H9 (cell line): ENCODE measurements around the gene NLRP9. TPM values are rescaled to one million over a fixed set of nuclear protein-coding genes. Genes with fewer than 3 reads are reported as not detected.
"Not testable (repeated sequence)": the region's sequence is repeated elsewhere in the genome, so short reads cannot be mapped to it uniquely, and the experiment has no call there.

ENCODE experiments used
- DNase-seq: peaks from one replicate; pipeline ENCODE4 v3.0.0-alpha.2; 2017
- H2AFZ ChIP-seq: one replicate; pipeline ENCODE4 v1.6.1; 2013; ENCODE audit warnings: mild to moderate bottlenecking, low read length, control low read depth, moderate library complexity
- H2AK5ac ChIP-seq: 2 replicates; pipeline ENCODE4 v1.6.1; 2013; ENCODE audit warnings: low read length, control low read depth, mixed read lengths; ENCODE audit not compliant: insufficient read length
- H2BK120ac ChIP-seq: one replicate; pipeline ENCODE4 v1.6.1; 2013; ENCODE audit warnings: low read depth, mild to moderate bottlenecking, low read length, control low read depth, inconsistent platforms; ENCODE audit not compliant: poor library complexity, severe bottlenecking
- H2BK12ac ChIP-seq: 2 replicates; pipeline ENCODE4 v1.6.1; 2013; ENCODE audit warnings: low read length, control low read depth, mixed read lengths, low read depth; ENCODE audit not compliant: insufficient read length
- H2BK15ac ChIP-seq: 2 replicates; pipeline ENCODE4 v1.6.1; 2013; ENCODE audit warnings: low read depth, low read length, control low read depth
- H2BK20ac ChIP-seq: one replicate; pipeline ENCODE4 v1.6.1; 2013; ENCODE audit warnings: low read depth, mild to moderate bottlenecking, low read length, control low read depth, inconsistent platforms; ENCODE audit not compliant: poor library complexity, severe bottlenecking
- H2BK5ac ChIP-seq: 2 replicates; pipeline ENCODE4 v1.6.1; 2013; ENCODE audit warnings: low read length, control low read depth, mixed read lengths; ENCODE audit not compliant: insufficient read length
- H3K14ac ChIP-seq: 2 replicates; pipeline ENCODE4 v1.6.1; 2013; ENCODE audit warnings: low read length, control low read depth; ENCODE audit not compliant: insufficient read depth
- H3K18ac ChIP-seq: 2 replicates; pipeline ENCODE4 v1.6.1; 2013; ENCODE audit warnings: low read depth, mild to moderate bottlenecking, mixed read lengths, low read length, control low read depth; ENCODE audit not compliant: insufficient read length
- H3K23ac ChIP-seq: 2 replicates; pipeline ENCODE4 v1.6.1; 2013; ENCODE audit warnings: low read length, control low read depth, mixed read lengths, low read depth; ENCODE audit not compliant: insufficient read length
- H3K23me2 ChIP-seq: 2 replicates; pipeline ENCODE4 v1.6.1; 2013; ENCODE audit warnings: low read depth, mild to moderate bottlenecking, mixed read lengths, low read length, control low read depth; ENCODE audit not compliant: insufficient read length, poor library complexity, severe bottlenecking
- H3K27ac ChIP-seq: 2 replicates; pipeline ENCODE4 v1.5.1; 2013; ENCODE audit warnings: low read length, control low read depth, mixed read lengths, low read depth; ENCODE audit not compliant: insufficient read length
- H3K27me3 ChIP-seq: 2 replicates; pipeline ENCODE4 v1.6.1; 2013; ENCODE audit warnings: low read length, control low read depth, inconsistent platforms; ENCODE audit not compliant: insufficient read depth
- H3K4ac ChIP-seq: 2 replicates; pipeline ENCODE4 v1.6.1; 2013; ENCODE audit warnings: low read depth, mild to moderate bottlenecking, control low read depth, inconsistent platforms, low read length, moderate library complexity
- H3K4me1 ChIP-seq: 2 replicates; pipeline ENCODE4 v1.6.1; 2013; ENCODE audit warnings: low read length, control low read depth, inconsistent platforms; ENCODE audit not compliant: insufficient read depth
- H3K4me2 ChIP-seq: 2 replicates; pipeline ENCODE4 v1.6.1; 2013; ENCODE audit warnings: low read length, control low read depth, mixed read lengths; ENCODE audit not compliant: insufficient read length, insufficient read depth
- H3K56ac ChIP-seq: 2 replicates; pipeline ENCODE4 v1.6.1; 2013; ENCODE audit warnings: low read depth, mild to moderate bottlenecking, mixed read lengths, low read length, control low read depth; ENCODE audit not compliant: insufficient read length
- H3K79me1 ChIP-seq: 2 replicates; pipeline ENCODE4 v1.6.1; 2013; ENCODE audit warnings: low read depth, mild to moderate bottlenecking, moderate library complexity, low read length, control low read depth, inconsistent platforms; ENCODE audit not compliant: insufficient read depth, poor library complexity, severe bottlenecking
- H3K79me2 ChIP-seq: 2 replicates; pipeline ENCODE4 v1.6.1; 2013; ENCODE audit warnings: low read length, control low read depth, inconsistent platforms; ENCODE audit not compliant: insufficient read depth
- H3K9ac ChIP-seq: 2 replicates; pipeline ENCODE4 v1.6.1; 2013; ENCODE audit warnings: low read length, control low read depth, mixed read lengths; ENCODE audit not compliant: insufficient read length; ENCODE audit errors: extremely low read depth
- H3K9me3 ChIP-seq: one replicate; pipeline ENCODE4 v1.6.1; 2013; ENCODE audit warnings: low read depth, low read length, inconsistent platforms; ENCODE audit not compliant: control insufficient read depth
- H3T11ph ChIP-seq: one replicate; pipeline ENCODE4 v1.6.1; 2013; ENCODE audit warnings: mild to moderate bottlenecking, low read length, control low read depth, inconsistent platforms
- H4K20me1 ChIP-seq: one replicate; pipeline ENCODE4 v1.6.1; 2013; ENCODE audit not compliant: control insufficient read depth, insufficient read length, insufficient read depth
- H4K5ac ChIP-seq: 2 replicates; pipeline ENCODE4 v1.6.1; 2013; ENCODE audit warnings: low read depth, mild to moderate bottlenecking, mixed read lengths, low read length, control low read depth; ENCODE audit not compliant: insufficient read length
- H4K8ac ChIP-seq: replicated peaks from 2 replicates; pipeline ENCODE4 v1.6.1; 2013; ENCODE audit warnings: low read length, control low read depth, mixed read lengths, low read depth; ENCODE audit not compliant: insufficient read length
- H4K91ac ChIP-seq: 2 replicates; pipeline ENCODE4 v1.6.1; 2013; ENCODE audit warnings: low read depth, mild to moderate bottlenecking, moderate library complexity, mixed read lengths, low read length, control low read depth; ENCODE audit not compliant: insufficient read length
- H3K27ac Mint-ChIP-seq, 3 experiments: 2 replicates in 2 of 3; 3 replicates in 1 of 3; pipeline ENCODE4 v1.8.0; 2020 to 2021; ENCODE audit warnings: mixed read lengths in 3 of 3, mild to moderate bottlenecking in 1 of 3, moderate library complexity in 1 of 3
- H3K27me3 Mint-ChIP-seq: 2 replicates; pipeline ENCODE4 v1.8.0; 2021; ENCODE audit warnings: low read depth, mild to moderate bottlenecking, moderate library complexity, mixed read lengths
- H3K36me3 Mint-ChIP-seq, 3 experiments: 2 replicates in 2 of 3; 3 replicates in 1 of 3; pipeline ENCODE4 v1.8.0; 2020 to 2021; ENCODE audit warnings: low read depth in 3 of 3, mixed read lengths in 3 of 3; ENCODE audit not compliant: insufficient read depth in 1 of 3
- H3K4me1 Mint-ChIP-seq, 2 experiments: 2 replicates each; pipeline ENCODE4 v1.8.0; 2020; ENCODE audit warnings: mixed read lengths in 2 of 2
- H3K4me3 Mint-ChIP-seq, 2 experiments: 2 replicates in 1 of 2; 3 replicates in 1 of 2; pipeline ENCODE4 v1.8.0; 2020 to 2021; ENCODE audit warnings: mild to moderate bottlenecking in 2 of 2, mixed read lengths in 2 of 2, moderate library complexity in 1 of 2
- H3K9me3 Mint-ChIP-seq, 2 experiments: 2 replicates in 1 of 2; 3 replicates in 1 of 2; pipeline ENCODE4 v1.8.0; 2020; ENCODE audit warnings: mild to moderate bottlenecking in 2 of 2, mixed read lengths in 2 of 2, moderate library complexity in 1 of 2
- CTCF ChIP-seq: fragments of 200-600 bp; sonication (generic); conservative IDR thresholded peaks from 3 replicates; pipeline ENCODE4 v1.8.0; 2021; ENCODE audit warnings: antibody characterized with exemption, mild to moderate bottlenecking
- WGBS: extraction: QIAGEN DNeasy Blood & Tissue Kit; methylation state at CpG from one replicate; pipeline ENCODE4 v1.1.7; 2013; ENCODE audit warnings: missing lambda C conversion rate, low lambda C conversion rate, mixed read lengths; ENCODE audit not compliant: insufficient read length; ENCODE audit errors: extremely low coverage; 5-methylcytosine and 5-hydroxymethylcytosine counted together
- total RNA-seq: library from RNA; stranded (reverse); gene quantifications from 2 replicates; pipeline ENCODE4 v1.2.1, GENCODE V29; 2021

The NLRP9 gene
- total RNA-seq, 1 experiment from 2014 or later, result not detected

- no peak overlapping the region for H3K4me2 ChIP-seq
- H3K14ac ChIP-seq, result no peak overlapping the region
- H3K27me3 Mint-ChIP-seq, result no peaks in the 10 kb centered on the region; the same call in 1 of the 2 replicates
- no peak overlapping the region for H3K27ac Mint-ChIP-seq
- no peak overlapping the region for H4K5ac ChIP-seq
- no peak overlapping the region for H2BK15ac ChIP-seq
- no peaks in the 10 kb centered on the region for H3K79me2 ChIP-seq
- H3K4ac ChIP-seq, result no peak overlapping the region
- no peak overlapping the region for H4K91ac ChIP-seq
- H2AK5ac ChIP-seq, result no peak overlapping the region
- H2BK20ac ChIP-seq, result no peak overlapping the region
- no peak overlapping the region for H3K27ac ChIP-seq
- no peaks in the 10 kb centered on the region for H3K27me3 ChIP-seq
- no peak overlapping the region for H3K18ac ChIP-seq
- no peak overlapping the region for H3K23ac ChIP-seq
- peaks cover 62 to 72% of the 10 kb centered on the region in 2 experiments for H3K9me3 Mint-ChIP-seq
- no peak for TF ChIP-seq CTCF
- no peak overlapping the region for H2BK12ac ChIP-seq
- no peak overlapping the region for H2BK120ac ChIP-seq
- no peaks in the 10 kb centered on the region for H3K4me1 Mint-ChIP-seq
- H3K9ac ChIP-seq, result no peak overlapping the region
- no peak overlapping the region for H2AFZ ChIP-seq
- H3K9me3 ChIP-seq, result peaks cover 43% of the 10 kb centered on the region
- H3K4me1 ChIP-seq, result no peaks in the 10 kb centered on the region
- no peak overlapping the region for H4K8ac ChIP-seq
- DNase-seq, result no peak
- no peaks in the 10 kb centered on the region for H4K20me1 ChIP-seq
- H3K4me3 Mint-ChIP-seq, result no peak overlapping the region
- no peak overlapping the region for H2BK5ac ChIP-seq
- no peaks in the 10 kb centered on the region for H3K23me2 ChIP-seq
- no peak overlapping the region for H3T11ph ChIP-seq
- no CpG with 5 or more reads among the region's 7 CpGs for WGBS
- H3K56ac ChIP-seq, result no peak overlapping the region
- peaks cover 0 to 20% (median 2%) of the 10 kb centered on the region in 3 experiments; a peak in 6 of 7 replicates for H3K36me3 Mint-ChIP-seq
- no peaks in the 10 kb centered on the region for H3K79me1 ChIP-seq
Measured at GRCh38 chr19:55766466-55766865, 28.3 kb upstream of the NLRP9 start.

DNA sequence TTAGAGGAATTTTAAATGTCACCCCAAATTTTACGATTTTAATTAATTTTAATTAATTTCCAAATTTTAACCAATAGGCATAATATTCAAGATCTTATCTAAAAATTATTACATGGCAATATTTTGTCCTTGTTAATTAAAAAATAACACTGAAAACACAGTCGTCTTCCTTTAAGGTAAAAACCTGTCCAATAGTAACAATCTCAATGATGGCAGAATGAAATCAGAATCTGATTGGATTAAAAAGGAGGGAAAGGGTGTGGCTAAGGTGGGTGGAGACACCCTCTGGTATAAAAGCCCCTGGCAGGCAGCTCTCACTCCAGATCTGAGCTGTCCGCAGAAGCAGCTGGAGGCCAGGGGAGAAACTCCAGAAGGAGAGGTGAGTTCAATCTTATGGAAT is 20.6 kb upstream of the NLRP9 start, which contains the start of gene RFPL4A:
RFPL4A (plus strand) TSS at position 301 of the 400 bp plus-strand sequence. CDS start 2,704 bp downstream, outside the sequence.
- H4K5ac ChIP-seq, H3K18ac ChIP-seq, H3K27me3 ChIP-seq, H3K79me1 ChIP-seq, H3K4me3 Mint-ChIP-seq, H3K4ac ChIP-seq, H3K14ac ChIP-seq, H4K20me1 ChIP-seq, H3K4me2 ChIP-seq, H2BK120ac ChIP-seq, H2BK12ac ChIP-seq, H4K8ac ChIP-seq, H3K27ac ChIP-seq, H4K91ac ChIP-seq, H3K27ac Mint-ChIP-seq, H3K9ac ChIP-seq, H3K23me2 ChIP-seq, H3K79me2 ChIP-seq, H3K27me3 Mint-ChIP-seq, H3T11ph ChIP-seq, H2BK20ac ChIP-seq, H3K4me1 ChIP-seq, H3K4me1 Mint-ChIP-seq, H2AFZ ChIP-seq, DNase-seq, H2BK5ac ChIP-seq, H3K23ac ChIP-seq, H3K56ac ChIP-seq, H2AK5ac ChIP-seq, H2BK15ac ChIP-seq: not testable (repeated sequence)
- H3K36me3 Mint-ChIP-seq, result peaks cover 9 to 20% (median 11%) of the 10 kb centered on the region in 3 experiments; a peak in 6 of 7 replicates
- H3K9me3 ChIP-seq, result peaks cover 62% of the 10 kb centered on the region
- H3K9me3 Mint-ChIP-seq, result peaks cover 72 to 81% of the 10 kb centered on the region in 2 experiments
- no CpG with 5 or more reads among the region's 3 CpGs for WGBS
